ENCODE measurements around the gene GSTO1.
A peak's percentile ranks its signal among the peaks of the same experiment; 100 is the strongest.

The GSTO1 gene

DNA sequence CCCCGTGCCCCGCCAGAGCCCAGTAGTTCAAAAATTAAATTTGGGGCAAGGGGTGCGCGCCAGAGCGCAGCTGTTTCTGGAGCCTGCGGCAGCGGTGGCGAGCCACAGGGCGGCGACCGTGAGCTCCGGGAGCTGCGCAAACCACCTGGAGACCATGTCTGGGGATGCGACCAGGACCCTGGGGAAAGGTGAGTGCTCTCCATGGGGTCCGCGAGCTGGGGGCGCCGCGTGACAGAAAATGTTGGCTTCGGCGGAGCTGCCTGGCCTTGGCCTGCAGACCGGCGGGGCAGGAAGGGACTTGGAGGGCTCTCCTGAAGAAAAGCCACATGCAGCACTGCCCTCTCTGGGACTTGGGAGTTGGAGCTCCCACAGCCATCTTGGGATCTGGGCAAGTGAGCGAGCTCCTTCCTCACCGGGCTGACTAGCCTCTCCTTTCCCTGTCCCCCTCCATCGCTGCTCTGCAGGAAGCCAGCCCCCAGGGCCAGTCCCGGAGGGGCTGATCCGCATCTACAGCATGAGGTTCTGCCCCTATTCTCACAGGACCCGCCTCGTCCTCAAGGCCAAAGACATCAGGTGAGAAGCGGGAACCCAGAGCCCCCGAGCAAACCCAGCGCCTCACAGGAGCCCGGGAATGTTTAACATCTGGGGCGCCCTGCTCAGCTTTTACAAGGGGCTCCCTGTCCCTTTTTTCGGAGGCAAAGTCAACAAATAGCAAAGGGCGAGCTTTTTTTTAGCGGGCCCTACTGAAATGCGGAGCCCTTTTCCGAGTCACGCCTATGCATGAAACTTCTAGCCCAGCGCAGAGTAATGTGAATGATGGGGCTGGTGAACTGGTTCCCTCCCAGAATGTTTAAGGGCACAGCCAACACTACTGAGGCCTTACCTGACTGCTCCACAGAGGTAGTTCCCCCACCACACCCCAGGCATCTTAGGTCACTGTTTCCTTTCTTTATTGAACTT, 20.4 kb downstream of the GSTO1 start:
- ChIA-PET POLR2A (interaction anchor here (0.7 to 1.9 kb wide), 4 partner anchors 20 to 427 kb away, joined by 3 to 9 read pairs (median 3); partner anchors contain the start of genes GSTO1 and ITPRIP), CTCF (interaction anchor here (0.6 to 11.7 kb wide), 35 partner anchors 8 to 401 kb away, joined by 3 to 202 read pairs (median 5); partner anchors contain the start of genes CFAP58, GSTO1 and ITPRIP)
- H3K4me1 ChIP-seq (ENCODE audit: control insufficient read depth, insufficient read depth, low read length) = no peaks in the 10 kb centered on the region
- H3K27ac ChIP-seq (ENCODE audit: extremely low read depth, low read depth, low read length) = no peak overlapping the region
- H3K9me3 ChIP-seq (ENCODE audit: control insufficient read depth, insufficient read depth, low read depth, low read length) = no peaks in the 10 kb centered on the region
- H3K36me3 ChIP-seq (ENCODE audit: control insufficient read depth in 2 of 2, insufficient read depth in 1 of 2, low read length in 2 of 2) = no peaks in the 10 kb centered on the region
- peak overlapping the region; percentile 33 for H3K4me3 ChIP-seq (ENCODE audit: low read depth, low read length)
- no peak for TF ChIP-seq ZNF146 (tag by site-specific recombination; IDR thresholded peaks at IDR 0.05)
- TF ChIP-seq, protein P1, sequence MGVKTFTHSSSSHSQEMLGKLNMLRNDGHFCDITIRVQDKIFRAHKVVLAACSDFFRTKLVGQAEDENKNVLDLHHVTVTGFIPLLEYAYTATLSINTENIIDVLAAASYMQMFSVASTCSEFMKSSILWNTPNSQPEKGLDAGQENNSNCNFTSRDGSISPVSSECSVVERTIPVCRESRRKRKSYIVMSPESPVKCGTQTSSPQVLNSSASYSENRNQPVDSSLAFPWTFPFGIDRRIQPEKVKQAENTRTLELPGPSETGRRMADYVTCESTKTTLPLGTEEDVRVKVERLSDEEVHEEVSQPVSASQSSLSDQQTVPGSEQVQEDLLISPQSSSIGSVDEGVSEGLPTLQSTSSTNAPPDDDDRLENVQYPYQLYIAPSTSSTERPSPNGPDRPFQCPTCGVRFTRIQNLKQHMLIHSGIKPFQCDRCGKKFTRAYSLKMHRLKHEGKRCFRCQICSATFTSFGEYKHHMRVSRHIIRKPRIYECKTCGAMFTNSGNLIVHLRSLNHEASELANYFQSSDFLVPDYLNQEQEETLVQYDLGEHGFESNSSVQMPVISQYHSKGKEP (tag by site-specific recombination; IDR thresholded peaks at IDR 0.05) = no peak
- no peak for TF ChIP-seq AEBP2 (tag by site-specific recombination; IDR thresholded peaks at IDR 0.05; ENCODE audit: borderline replicate concordance)
- TF ChIP-seq ZNF423 (tag by site-specific recombination; IDR thresholded peaks at IDR 0.05) = peak; percentile 73
- TF ChIP-seq YY2 (tag by site-specific recombination; IDR thresholded peaks at IDR 0.05) = peak; percentile 64; the same call in 1 of the 2 replicates
- no peak for TF ChIP-seq ZNF211 (tag by site-specific recombination; IDR thresholded peaks at IDR 0.05; ENCODE audit: low read depth)
- no peak for TF ChIP-seq ZNF571 (tag by site-specific recombination; IDR thresholded peaks at IDR 0.05)
- TF ChIP-seq ZFP41 (tag by site-specific recombination; IDR thresholded peaks at IDR 0.05; ENCODE audit: borderline replicate concordance) = no peak
- no peak for TF ChIP-seq ZNF280C (tag by site-specific recombination; IDR thresholded peaks at IDR 0.05)
- no peak for TF ChIP-seq ZNF473 (tag by site-specific recombination; IDR thresholded peaks at IDR 0.05)
- no peak for TF ChIP-seq ZNF169 (tag by site-specific recombination; IDR thresholded peaks at IDR 0.05)
- TF ChIP-seq BCL11B (tag by site-specific recombination; IDR thresholded peaks at IDR 0.05; ENCODE audit: low read depth) = no peak
- no peak for TF ChIP-seq ZFHX2 (tag by site-specific recombination; conservative IDR thresholded peaks at IDR 0.05)
- 0 out of 2 replicates have a peak, but pooled peaks have one; percentile 25 for TF ChIP-seq ZXDB (tag by site-specific recombination; IDR thresholded peaks at IDR 0.05)
- no peak for TF ChIP-seq ZNF596 (tag by site-specific recombination; IDR thresholded peaks at IDR 0.05)
- no peak for TF ChIP-seq ZNF791 (tag by site-specific recombination; IDR thresholded peaks at IDR 0.05)
- TF ChIP-seq ZNF629 (tag by site-specific recombination; IDR thresholded peaks at IDR 0.05) = 0 out of 2 replicates have a peak, but pooled peaks have one; percentile 13
- TF ChIP-seq ZNF311 (tag by site-specific recombination; IDR thresholded peaks at IDR 0.05; ENCODE audit: borderline replicate concordance) = no peak
- peak; percentile 55 for TF ChIP-seq SP7 (tag by site-specific recombination; IDR thresholded peaks at IDR 0.05)
- TF ChIP-seq ZNF350 (tag by site-specific recombination; IDR thresholded peaks at IDR 0.05) = no peak
- TF ChIP-seq ZNF837 (tag by site-specific recombination; IDR thresholded peaks at IDR 0.05) = no peak
- no peak for TF ChIP-seq ZNF555 (tag by site-specific recombination; conservative IDR thresholded peaks at IDR 0.05)
- no peak for TF ChIP-seq ZSCAN18 (tag by site-specific recombination; IDR thresholded peaks at IDR 0.05)
- TF ChIP-seq ZNF501 (tag by site-specific recombination; IDR thresholded peaks at IDR 0.05) = peak; percentile 39; the same call in 1 of the 2 replicates
- TF ChIP-seq GLI2 (tag by site-specific recombination; IDR thresholded peaks at IDR 0.05; ENCODE audit: borderline replicate concordance, low read depth) = no peak
- TF ChIP-seq SCRT1 (tag by site-specific recombination; IDR thresholded peaks at IDR 0.05; ENCODE audit: borderline replicate concordance) = no peak
- TF ChIP-seq, protein P2, sequence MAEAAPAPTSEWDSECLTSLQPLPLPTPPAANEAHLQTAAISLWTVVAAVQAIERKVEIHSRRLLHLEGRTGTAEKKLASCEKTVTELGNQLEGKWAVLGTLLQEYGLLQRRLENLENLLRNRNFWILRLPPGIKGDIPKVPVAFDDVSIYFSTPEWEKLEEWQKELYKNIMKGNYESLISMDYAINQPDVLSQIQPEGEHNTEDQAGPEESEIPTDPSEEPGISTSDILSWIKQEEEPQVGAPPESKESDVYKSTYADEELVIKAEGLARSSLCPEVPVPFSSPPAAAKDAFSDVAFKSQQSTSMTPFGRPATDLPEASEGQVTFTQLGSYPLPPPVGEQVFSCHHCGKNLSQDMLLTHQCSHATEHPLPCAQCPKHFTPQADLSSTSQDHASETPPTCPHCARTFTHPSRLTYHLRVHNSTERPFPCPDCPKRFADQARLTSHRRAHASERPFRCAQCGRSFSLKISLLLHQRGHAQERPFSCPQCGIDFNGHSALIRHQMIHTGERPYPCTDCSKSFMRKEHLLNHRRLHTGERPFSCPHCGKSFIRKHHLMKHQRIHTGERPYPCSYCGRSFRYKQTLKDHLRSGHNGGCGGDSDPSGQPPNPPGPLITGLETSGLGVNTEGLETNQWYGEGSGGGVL (tag by site-specific recombination; IDR thresholded peaks at IDR 0.05) = no peak
- no peak for TF ChIP-seq SP2 (tag by site-specific recombination; IDR thresholded peaks at IDR 0.05)
- no peak for TF ChIP-seq ZNF140 (tag by site-specific recombination; IDR thresholded peaks at IDR 0.05)
